ENCODE results near the gene E2F3.

E2F3 gene

GRCh38 chr6:20415712-20416454 is 14.2 kb downstream of the E2F3 start:
- Histone ChIP-seq H3K36me3 (ENCODE audit: insufficient read depth, low read length) (peaks cover 50% of the 10 kb centered on the region), H3K4me3 (ENCODE audit: low read depth in 1 of 2, low read length in 2 of 2) (no peak overlapping the region), H3K27ac (ENCODE audit: low read length) (no peak overlapping the region), H3K4me1 (ENCODE audit: insufficient read depth, low read length) (peaks cover 27% of the 10 kb centered on the region), H3K79me2 (ENCODE audit: insufficient read depth, low read length) (peaks cover 100% of the 10 kb centered on the region), H3K9ac (ENCODE audit: low read depth, low read length) (no peak overlapping the region), H4K20me1 (ENCODE audit: insufficient read depth, low read length) (peaks cover 96% of the 10 kb centered on the region), H3K27me3 (ENCODE audit: insufficient read depth, low read length, poor library complexity) (no peaks in the 10 kb centered on the region), H3K4me2 (ENCODE audit: insufficient read depth, low read length) (no peak overlapping the region), H2AFZ (ENCODE audit: low read depth, low read length) (no peak overlapping the region), H3K9me3 (ENCODE audit: insufficient read depth, low read length, severe bottlenecking) (no peaks in the 10 kb centered on the region)
- TF ChIP-seq EZH2 (IDR thresholded peaks at IDR 0.05; ENCODE audit: borderline replicate concordance, low read depth, low read length, severe bottlenecking): no peak
- TF ChIP-seq CTCF (IDR thresholded peaks at IDR 0.05; ENCODE audit: borderline replicate concordance, extremely low read depth, low read length, poor library complexity, severe bottlenecking): no peak
- ATAC-seq (ENCODE audit: insufficient read depth, low read depth) (peak; percentile 29; the same call in 2 of the 3 replicates), DNase-seq (no peak)

GRCh38 chr6:20416567-20417345 is 15.1 kb downstream of the E2F3 start:
- Histone ChIP-seq H3K4me2 (ENCODE audit: insufficient read depth, low read length) (no peak overlapping the region), H3K27me3 (ENCODE audit: insufficient read depth, low read length, poor library complexity) (no peaks in the 10 kb centered on the region), H2AFZ (ENCODE audit: low read depth, low read length) (no peak overlapping the region), H3K9ac (ENCODE audit: low read depth, low read length) (no peak overlapping the region), H3K4me1 (ENCODE audit: insufficient read depth, low read length) (peaks cover 27% of the 10 kb centered on the region), H3K9me3 (ENCODE audit: insufficient read depth, low read length, severe bottlenecking) (no peaks in the 10 kb centered on the region), H4K20me1 (ENCODE audit: insufficient read depth, low read length) (peaks cover 96% of the 10 kb centered on the region), H3K27ac (ENCODE audit: low read length) (0 out of 2 replicates have a peak overlapping the region, but pooled peaks have one; percentile 2), H3K36me3 (ENCODE audit: insufficient read depth, low read length) (peaks cover 45% of the 10 kb centered on the region), H3K4me3 (ENCODE audit: low read depth in 1 of 2, low read length in 2 of 2) (no peak overlapping the region), H3K79me2 (ENCODE audit: insufficient read depth, low read length) (peaks cover 100% of the 10 kb centered on the region)
- TF ChIP-seq EZH2 (IDR thresholded peaks at IDR 0.05; ENCODE audit: borderline replicate concordance, low read depth, low read length, severe bottlenecking): no peak
- TF ChIP-seq CTCF (IDR thresholded peaks at IDR 0.05; ENCODE audit: borderline replicate concordance, extremely low read depth, low read length, poor library complexity, severe bottlenecking): no peak
- ATAC-seq (ENCODE audit: insufficient read depth, low read depth) (peak; percentile 56; the same call in 1 of the 3 replicates), DNase-seq (no peak)

GRCh38 chr6:20417819-20418218 is 16.1 kb downstream of the E2F3 start:
- DNase-seq: no peak
- Histone ChIP-seq H2AFZ (ENCODE audit: low read depth, low read length) (no peak overlapping the region), H3K36me3 (ENCODE audit: insufficient read depth, low read length) (peaks cover 48% of the 10 kb centered on the region; the same call in 1 of the 2 replicates), H3K9ac (ENCODE audit: low read depth, low read length) (no peak overlapping the region), H3K4me1 (ENCODE audit: insufficient read depth, low read length) (peaks cover 27% of the 10 kb centered on the region), H3K4me2 (ENCODE audit: insufficient read depth, low read length) (no peak overlapping the region), H4K20me1 (ENCODE audit: insufficient read depth, low read length) (peaks cover 96% of the 10 kb centered on the region), H3K79me2 (ENCODE audit: insufficient read depth, low read length) (peaks cover 100% of the 10 kb centered on the region), H3K4me3 (ENCODE audit: low read depth in 1 of 2, low read length in 2 of 2) (no peak overlapping the region), H3K27me3 (ENCODE audit: insufficient read depth, low read length, poor library complexity) (no peaks in the 10 kb centered on the region), H3K9me3 (ENCODE audit: insufficient read depth, low read length, severe bottlenecking) (no peaks in the 10 kb centered on the region), H3K27ac (ENCODE audit: low read length) (peak overlapping the region; percentile 20)
- TF ChIP-seq CTCF (IDR thresholded peaks at IDR 0.05; ENCODE audit: borderline replicate concordance, extremely low read depth, low read length, poor library complexity, severe bottlenecking) (no peak), EZH2 (IDR thresholded peaks at IDR 0.05; ENCODE audit: borderline replicate concordance, low read depth, low read length, severe bottlenecking) (no peak)
- ATAC-seq (ENCODE audit: insufficient read depth, low read depth): peak; percentile 59

All from DND-41 (cell line).